Hepatocyte (in vitro differentiated cells): ENCODE results near the gene PCBP3. TPM values are rescaled to one million over a fixed set of nuclear protein-coding genes. Genes with fewer than 3 reads are reported as not detected.

Experiments used
- DNase-seq: peaks from one replicate; pipeline ENCODE4 v3.0.0-alpha.2; 2016; ENCODE audit warnings: low spot score
- H2AFZ ChIP-seq: fragments of 200-600 bp; sonication (generic); 2 replicates; pipeline ENCODE4 v1.6.0; 2016; ENCODE audit warnings: antibody characterized with exemption, mild to moderate bottlenecking
- H3K27ac ChIP-seq: fragments of 200-600 bp; sonication (generic); 2 replicates; pipeline ENCODE4 v1.5.1; 2016; ENCODE audit warnings: mild to moderate bottlenecking
- H3K27me3 ChIP-seq: fragments of 200-600 bp; sonication (generic); 2 replicates; pipeline ENCODE4 v1.6.1; 2016
- H3K36me3 ChIP-seq: fragments of 200-600 bp; sonication (generic); replicated peaks from 2 replicates; pipeline ENCODE4 v1.5.1; 2016; ENCODE audit warnings: low read depth; ENCODE audit not compliant: insufficient read depth
- H3K4me1 ChIP-seq: fragments of 200-600 bp; sonication (generic); 2 replicates; pipeline ENCODE4 v1.5.1; 2016; ENCODE audit warnings: mild to moderate bottlenecking, moderate library complexity; ENCODE audit not compliant: insufficient read depth
- H3K4me2 ChIP-seq: fragments of 200-600 bp; sonication (generic); 2 replicates; pipeline ENCODE4 v1.6.0; 2016
- H3K4me3 ChIP-seq: fragments of 200-600 bp; sonication (generic); 2 replicates; pipeline ENCODE4 v1.5.1; 2016; ENCODE audit warnings: mild to moderate bottlenecking
- H3K79me2 ChIP-seq: fragments of 200-600 bp; sonication (generic); 2 replicates; pipeline ENCODE4 v1.6.0; 2017; ENCODE audit warnings: mild to moderate bottlenecking
- H3K9me2 ChIP-seq: fragments of 200-600 bp; sonication (generic); replicated peaks from 2 replicates; pipeline ENCODE4 v1.6.0; 2017; ENCODE audit warnings: mild to moderate bottlenecking; ENCODE audit not compliant: insufficient read depth
- H3K9me3 ChIP-seq: fragments of 200-600 bp; sonication (generic); 2 replicates; pipeline ENCODE4 v1.5.1; 2016; ENCODE audit warnings: low read depth, mild to moderate bottlenecking
- H4K20me1 ChIP-seq: fragments of 200-600 bp; sonication (generic); 2 replicates; pipeline ENCODE4 v1.6.0; 2016; ENCODE audit warnings: mild to moderate bottlenecking; ENCODE audit not compliant: insufficient read depth, poor library complexity, severe bottlenecking
- EZH2 ChIP-seq: fragments of 200-600 bp; sonication (generic); IDR thresholded peaks from 2 replicates; pipeline ENCODE4 v1.6.1; 2016; ENCODE audit warnings: antibody characterized with exemption, mild to moderate bottlenecking, borderline replicate concordance
- EZH2phosphoT487 ChIP-seq: fragments of 200-600 bp; sonication (generic); IDR thresholded peaks from one replicate; pipeline ENCODE4 v1.6.1; 2018; ENCODE audit warnings: antibody characterized with exemption, mild to moderate bottlenecking, low read depth, moderate library complexity; ENCODE audit not compliant: unreplicated experiment, severe bottlenecking
- WGBS: methylation state at CpG from one replicate; pipeline ENCODE4 v1.1.6; 2016; ENCODE audit warnings: low lambda C conversion rate; ENCODE audit errors: missing lambda C conversion rate; 5-methylcytosine and 5-hydroxymethylcytosine counted together
- polyA plus RNA-seq: library from polyadenylated mRNA; unstranded; fragments of >200 nt; fragmentation: Nextera tagmentation; extraction: Ambion mirVana; gene quantifications from 2 replicates; pipeline ENCODE4 v1.2.1, GENCODE V29; 2016
- total RNA-seq: library from RNA; depleted of rRNA; stranded (reverse); fragments of >200 nt; gene quantifications from 2 replicates; pipeline ENCODE4 v1.2.3, GENCODE V29; 2014
- TF ChIP-seq, protein P1 (sequence below): fragments of 200-600 bp; sonication (generic); IDR thresholded peaks from 2 replicates; pipeline ENCODE4 v1.5.1; 2016; ENCODE audit warnings: antibody characterized with exemption, mild to moderate bottlenecking; ENCODE audit not compliant: poor library complexity

PCBP3 gene
- total and polyA plus RNA-seq, 2 experiments from 2014 or later: 3.1 to 8.8 TPM

GRCh38 chr21:45818904-45819285, 175.4 kb downstream of the PCBP3 start:
- Histone ChIP-seq H3K27me3 (no peaks in the 10 kb centered on the region), H4K20me1 (no peaks in the 10 kb centered on the region), H2AFZ (no peak overlapping the region), H3K79me2 (no peaks in the 10 kb centered on the region), H3K9me3 (no peaks in the 10 kb centered on the region), H3K36me3 (no peaks in the 10 kb centered on the region), H3K4me2 (no peak overlapping the region), H3K4me1 (peaks cover 7% of the 10 kb centered on the region), H3K9me2 (no peaks in the 10 kb centered on the region), H3K27ac (peak overlapping the region; percentile 52), H3K4me3 (no peak overlapping the region)
- 59% methylated on average over 8 of the region's 8 CpGs for WGBS
- TF ChIP-seq, protein P1, sequence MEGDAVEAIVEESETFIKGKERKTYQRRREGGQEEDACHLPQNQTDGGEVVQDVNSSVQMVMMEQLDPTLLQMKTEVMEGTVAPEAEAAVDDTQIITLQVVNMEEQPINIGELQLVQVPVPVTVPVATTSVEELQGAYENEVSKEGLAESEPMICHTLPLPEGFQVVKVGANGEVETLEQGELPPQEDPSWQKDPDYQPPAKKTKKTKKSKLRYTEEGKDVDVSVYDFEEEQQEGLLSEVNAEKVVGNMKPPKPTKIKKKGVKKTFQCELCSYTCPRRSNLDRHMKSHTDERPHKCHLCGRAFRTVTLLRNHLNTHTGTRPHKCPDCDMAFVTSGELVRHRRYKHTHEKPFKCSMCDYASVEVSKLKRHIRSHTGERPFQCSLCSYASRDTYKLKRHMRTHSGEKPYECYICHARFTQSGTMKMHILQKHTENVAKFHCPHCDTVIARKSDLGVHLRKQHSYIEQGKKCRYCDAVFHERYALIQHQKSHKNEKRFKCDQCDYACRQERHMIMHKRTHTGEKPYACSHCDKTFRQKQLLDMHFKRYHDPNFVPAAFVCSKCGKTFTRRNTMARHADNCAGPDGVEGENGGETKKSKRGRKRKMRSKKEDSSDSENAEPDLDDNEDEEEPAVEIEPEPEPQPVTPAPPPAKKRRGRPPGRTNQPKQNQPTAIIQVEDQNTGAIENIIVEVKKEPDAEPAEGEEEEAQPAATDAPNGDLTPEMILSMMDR: no peak
- TF ChIP-seq EZH2phosphoT487: no peak
- TF ChIP-seq EZH2: no peak
- peak; percentile 69 for DNase-seq

GRCh38 chr21:45819478-45820170, 176.1 kb downstream of the PCBP3 start:
- Histone ChIP-seq H3K4me1 (peaks cover 7% of the 10 kb centered on the region), H3K4me3 (no peak overlapping the region), H3K9me2 (no peaks in the 10 kb centered on the region), H3K9me3 (no peaks in the 10 kb centered on the region), H3K27ac (peak overlapping the region; percentile 52), H3K4me2 (no peak overlapping the region), H4K20me1 (no peaks in the 10 kb centered on the region), H3K36me3 (no peaks in the 10 kb centered on the region), H3K27me3 (no peaks in the 10 kb centered on the region), H3K79me2 (no peaks in the 10 kb centered on the region), H2AFZ (no peak overlapping the region)
- TF ChIP-seq EZH2: no peak
- WGBS: 93% methylated on average over 18 of the region's 18 CpGs
- peak; percentile 6 for DNase-seq

DNA sequence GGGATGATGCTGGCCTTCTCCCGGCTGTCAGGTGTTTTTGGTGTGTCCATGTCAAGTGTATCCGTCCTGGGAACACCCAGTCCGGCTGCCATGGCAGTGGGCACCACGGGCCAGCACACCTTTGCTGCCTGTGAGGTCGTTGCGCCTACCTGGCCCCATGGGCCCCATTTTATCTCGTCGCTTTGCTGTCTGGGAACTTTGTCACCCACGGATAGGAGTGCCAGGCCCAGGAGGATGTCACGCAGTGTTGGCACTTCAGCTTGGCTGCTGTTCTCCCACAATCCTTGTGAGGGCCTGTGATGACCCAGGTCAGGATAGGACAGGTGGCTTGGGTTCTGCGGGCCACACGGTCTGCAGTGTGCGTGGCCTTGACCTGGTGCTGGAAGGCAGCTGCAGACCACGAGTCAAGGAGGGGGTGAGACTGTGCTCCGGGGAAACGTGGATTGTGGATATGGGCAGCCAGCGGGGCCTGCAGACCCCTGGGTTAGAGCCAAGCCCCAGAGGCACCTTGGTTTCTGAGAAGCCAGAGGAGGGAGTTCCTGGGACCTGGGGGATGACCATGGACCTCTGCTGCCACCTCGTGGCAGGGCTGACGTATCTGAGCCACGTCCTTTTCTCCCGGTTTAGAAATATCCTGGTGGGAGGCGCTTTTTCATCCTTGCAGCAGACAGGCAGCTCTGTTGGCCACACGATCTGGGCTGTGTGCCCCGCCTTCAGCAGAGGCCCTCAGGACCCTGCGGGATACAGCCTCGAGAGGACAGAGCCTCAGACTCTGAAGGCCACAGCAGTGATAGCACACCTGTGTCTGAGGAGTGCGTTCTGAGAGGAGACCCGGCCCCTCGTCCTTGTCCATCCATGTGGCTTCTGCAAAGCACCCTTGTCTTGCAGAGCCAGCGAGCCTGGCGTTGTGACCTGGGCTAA, 176.9 kb downstream of the PCBP3 start:
- H3K27me3 ChIP-seq: no peaks in the 10 kb centered on the region
- DNase-seq: peak; percentile 96
- no peak overlapping the region for H2AFZ ChIP-seq
- WGBS: 51% methylated on average over 31 of the region's 31 CpGs
- H3K79me2 ChIP-seq: no peaks in the 10 kb centered on the region
- no peak overlapping the region for H3K4me2 ChIP-seq
- no peaks in the 10 kb centered on the region for H3K9me3 ChIP-seq
- no peaks in the 10 kb centered on the region for H4K20me1 ChIP-seq
- TF ChIP-seq, protein P1: peak; percentile 87
- no peak for TF ChIP-seq EZH2phosphoT487
- H3K36me3 ChIP-seq: no peaks in the 10 kb centered on the region
- no peaks in the 10 kb centered on the region for H3K9me2 ChIP-seq
- no peak overlapping the region for H3K27ac ChIP-seq
- no peak overlapping the region for H3K4me3 ChIP-seq
- peaks cover 7% of the 10 kb centered on the region for H3K4me1 ChIP-seq
